Heart left ventricle (tissue), 16 donors: ENCODE measurements around the gene ESRRA. TPM values are rescaled to one million over a fixed set of nuclear protein-coding genes. Genes with fewer than 3 reads are reported as not detected.
A peak's percentile ranks its signal among the peaks of the same experiment; 100 is the strongest.

ENCODE experiments used
- ATAC-seq, 4 donors: fragments of 200-7000 bp; cut with Tn5 transposase; one replicate each; pipeline ENCODE4 v1.9.1; 2020 to 2022; ENCODE audit warnings: moderate library complexity in 4 of 4, mild to moderate bottlenecking in 3 of 4, moderate number of reproducible peaks in 1 of 4
- DNase-seq, 5 donors: peaks; one replicate each; pipeline ENCODE4 v3.0.0-alpha.2; 2020
- H3K27ac ChIP-seq, 12 donors: fragments of 200-600 bp; sonication (generic) in 4 of 12; one replicate each; pipeline versions ENCODE4 v1.5.0 to v1.8.0; 2016 to 2022; ENCODE audit warnings: mild to moderate bottlenecking in 2 of 12
- H3K27me3 ChIP-seq, 9 donors: fragments of 200-600 bp; sonication (generic) in 2 of 9; one replicate each; pipeline versions ENCODE4 v1.5.1 to v1.8.0; 2016 to 2022; ENCODE audit warnings: mild to moderate bottlenecking in 3 of 9
- H3K36me3 ChIP-seq, 9 donors: fragments of 200-600 bp; sonication (generic) in 2 of 9; one replicate each; pipeline versions ENCODE4 v1.5.0 to v1.8.0; 2018 to 2022; ENCODE audit warnings: mild to moderate bottlenecking in 2 of 9
- H3K4me1 ChIP-seq, 12 donors: fragments of 200-600 bp; sonication (generic) in 4 of 12; one replicate each; pipeline versions ENCODE4 v1.5.0 to v1.8.0; 2016 to 2022; ENCODE audit warnings: mild to moderate bottlenecking in 3 of 12
- H3K4me3 ChIP-seq, 12 donors: fragments of 200-600 bp; sonication (generic) in 4 of 12; one replicate each; pipeline versions ENCODE4 v1.5.0 to v1.8.0; 2017 to 2022; ENCODE audit warnings: mild to moderate bottlenecking in 9 of 12, moderate library complexity in 4 of 12
- H3K9me3 ChIP-seq, 12 donors: fragments of 200-600 bp; sonication (generic) in 4 of 12; one replicate each; pipeline versions ENCODE4 v1.5.0 to v1.8.0; 2016 to 2022; ENCODE audit warnings: mild to moderate bottlenecking in 1 of 12
- CTCF ChIP-seq, 12 donors: fragments of 200-600 bp; sonication (generic) in 4 of 12; IDR thresholded peaks; one replicate each; pipeline versions ENCODE4 v1.5.0 to v1.8.0; 2018 to 2022; ENCODE audit warnings: antibody characterized with exemption in 12 of 12, mild to moderate bottlenecking in 5 of 12
- POLR2A ChIP-seq, 2 donors: fragments of 450-650 bp; IDR thresholded peaks; one replicate each; pipeline ENCODE4 v1.6.1; 2017; ENCODE audit warnings: antibody characterized with exemption in 2 of 2, mild to moderate bottlenecking in 2 of 2, moderate library complexity in 2 of 2
- WGBS, 4 donors: extraction: QIAGEN DNeasy Blood & Tissue Kit in 2 of 4; methylation state at CpG; one replicate each; pipeline versions ENCODE4 v1.1.5 to v1.1.7; 2013 to 2018; 5-methylcytosine and 5-hydroxymethylcytosine counted together
- intact Hi-C, 10 donors: fragments of 100-400 bp; cut with DNase I; formaldehyde crosslinking; loops; one replicate each; pipeline versions ENCODE4 v1.11.1 to v1.14.2; 2022
- polyA plus RNA-seq, 2 donors: library from polyadenylated mRNA; stranded (reverse); fragments of 200-250 nt; gene quantifications; one replicate each; pipeline ENCODE4 v1.2.3, GENCODE V29; 2013
- total RNA-seq, 9 donors: library from RNA; depleted of rRNA in 2 of 9; stranded (reverse); fragments of >200 nt in 2 of 9; fragmentation: NEBNext Ultra II Directional in 3 of 9; extraction: Animal tissue kit (Norgen Biotek cat#: 25700) in 3 of 9; gene quantifications; one replicate each; pipeline versions ENCODE4 v1.1.0 to v1.2.4, GENCODE V29; 2016 to 2023
- donor health status: ischemic (EF 13 %, LVEDD 7.1; RV severe dilation, severe dysfunction).
- donor health status: healthy with polysubstance abuse.
- donor health status: DM: no; HTN: yes; CAD: no.
- donor health status: DM: no; HTN: no; CAD: no.
- donor health status: ischemic (EF 25% LVEDD 6.9; RV normal size, moderate dysfunction).
- donor health status: ischemic (EF 25% LVEDD 5.7; RV mildly dilated, moderate dysfunction).
- donor health status: healthy.
- donor health status: DM: yes; HTN: yes; CAD: no.
- donor health status: ischemic (EF 35%, LVEDD 5.7; RV mildly dilated, moderate dysfunction).
- donor health status: nonischemic (EF 11% LVEDD 7.7; RV severe dilation, severe dysfunction).
- donor health status: DM: yes; HTN: yes; CAD: no.
- donor health status: PGD.
- donor health status: ischemic (EF 29% LVEDD 5.4; RV normal size, mild dysfunction).
- donor health status: nonischemic (EF 23%, LVEDD 6.1; RV moderate dilation, normal function).

Gene ESRRA
- total and polyA plus RNA-seq, 11 donors = 94.0 to 291 (median 186) TPM

- H3K4me1 ChIP-seq = peaks cover 0 to 38% (median 8%) of the 10 kb centered on the region in 12 donors
- peak in 1 of 4 donors; percentile 16 for ATAC-seq
- H3K9me3 ChIP-seq = no peaks in the 10 kb centered on the region
- peaks cover 0 to 15% (median 0%) of the 10 kb centered on the region in 9 donors for H3K27me3 ChIP-seq
- peak overlapping the region in 7 of 12 donors; percentile 17 to 54 (median 20) for H3K4me3 ChIP-seq
- H3K36me3 ChIP-seq = peaks cover 0 to 19% (median 0%) of the 10 kb centered on the region in 9 donors
- peak overlapping the region in 1 of 12 donors; percentile 72 for H3K27ac ChIP-seq
- DNase-seq = peak in 2 of 5 donors; percentile 56 to 64
- intact Hi-C loops = no loop called here
- no peak for TF ChIP-seq POLR2A (IDR thresholded peaks at IDR 0.05)
- TF ChIP-seq CTCF (IDR thresholded peaks at IDR 0.05) = peak in 1 of 12 donors; percentile 6
- WGBS, 4 donors = 28 to 39% (median 32%) methylated on average over 24 to 33 of the region's 33 CpGs
Observed at GRCh38 chr11:64340671-64341335, 35.5 kb downstream of the ESRRA start.

- Histone ChIP-seq H3K27ac (no peak overlapping the region), H3K4me1 (peaks cover 0 to 38% (median 8%) of the 10 kb centered on the region in 12 donors), H3K9me3 (no peaks in the 10 kb centered on the region), H3K4me3 (no peak overlapping the region), H3K27me3 (peaks cover 0 to 15% (median 0%) of the 10 kb centered on the region in 9 donors), H3K36me3 (peaks cover 0 to 19% (median 0%) of the 10 kb centered on the region in 9 donors)
- intact Hi-C loops = no loop called here
- WGBS, 4 donors = 82 to 86% (median 86%) methylated on average over 10 to 21 of the region's 21 CpGs
- TF ChIP-seq CTCF (IDR thresholded peaks at IDR 0.05) (no peak), POLR2A (IDR thresholded peaks at IDR 0.05) (no peak)
- no peak for ATAC-seq
- DNase-seq = no peak
Observed at GRCh38 chr11:64341429-64341828, 36.1 kb downstream of the ESRRA start.

- intact Hi-C loops = no loop called here
- ATAC-seq (peak; percentile 84 to 95 (median 94)), DNase-seq (peak; percentile 86 to 95 (median 90))
- Histone ChIP-seq H3K27ac (peak overlapping the region in 11 of 12 donors; percentile 18 to 81 (median 69)), H3K9me3 (no peaks in the 10 kb centered on the region), H3K4me3 (peak overlapping the region in 10 of 12 donors; percentile 32 to 59 (median 47)), H3K27me3 (peaks cover 0 to 15% (median 0%) of the 10 kb centered on the region in 9 donors), H3K36me3 (peaks cover 0 to 19% (median 0%) of the 10 kb centered on the region in 9 donors), H3K4me1 (peaks cover 0 to 38% (median 8%) of the 10 kb centered on the region in 12 donors)
- 22 to 42% (median 23%) methylated on average over 28 to 55 of the region's 55 CpGs for WGBS, 4 donors
- TF ChIP-seq CTCF (IDR thresholded peaks at IDR 0.05) = peak in 11 of 12 donors; percentile 20 to 65 (median 43)
- peak in 1 of 2 donors; percentile 49 for TF ChIP-seq POLR2A (IDR thresholded peaks at IDR 0.05)
Observed at GRCh38 chr11:64341851-64342791, 36.8 kb downstream of the ESRRA start.
